IMR-90 (cell line): ENCODE measurements around the gene MYH7B. TPM values are rescaled to one million over a fixed set of nuclear protein-coding genes. Genes with fewer than 3 reads are reported as not detected.
A peak's percentile ranks its signal among the peaks of the same experiment; 100 is the strongest.

Source experiments
- ATAC-seq: fragments of 200-7000 bp; cut with Tn5 transposase; 2 replicates; pipeline ENCODE4 v1.9.1; 2020; ENCODE audit warnings: low read depth, mild to moderate bottlenecking, moderate library complexity
- BruUV-seq: library from RNA; stranded (reverse); fragments of 400-500 nt; replicated peaks from 2 replicates; lab custom pipeline; 2021; lab: Mats Ljungman, UMichigan
- CTCF ChIA-PET: fragments of 300-600 bp; formaldehyde crosslinking; extraction: SDS; loops from one replicate; lab custom pipeline; 2021; ENCODE audit warnings: antibody characterized with exemption; lab: Yijun Ruan, JAX
- POLR2A ChIA-PET: fragments of 300-600 bp; sonication (Branson Sonifier 250); formaldehyde crosslinking; loops from one replicate; lab custom pipeline; 2022; ENCODE audit warnings: antibody characterized with exemption; ENCODE audit not compliant: unreplicated experiment; lab: Charles Lee
- DNase-seq: peaks from one replicate; pipeline ENCODE4 v3.0.0; 2013
- H2AFZ ChIP-seq: replicated peaks from 2 replicates; pipeline ENCODE3; 2013; ENCODE audit warnings: low read length, mild to moderate bottlenecking; ENCODE audit not compliant: poor library complexity
- H2AK5ac ChIP-seq: 2 replicates; pipeline ENCODE4 v1.6.1; 2013; ENCODE audit warnings: low read depth, low read length, inconsistent platforms
- H2AK9ac ChIP-seq: replicated peaks from 2 replicates; pipeline ENCODE3; 2013; ENCODE audit warnings: mild to moderate bottlenecking, low read depth, low read length, moderate library complexity; ENCODE audit not compliant: poor library complexity
- H2BK120ac ChIP-seq: 2 replicates; pipeline ENCODE4 v1.6.1; 2013; ENCODE audit warnings: low read depth, low read length, inconsistent platforms
- H2BK15ac ChIP-seq: 3 replicates; pipeline ENCODE4 v1.6.1; 2013; ENCODE audit warnings: low read depth, low read length, inconsistent platforms
- H2BK20ac ChIP-seq: 2 replicates; pipeline ENCODE4 v1.6.1; 2013; ENCODE audit warnings: low read depth, mild to moderate bottlenecking, inconsistent platforms, low read length, moderate library complexity
- H2BK5ac ChIP-seq: 2 replicates; pipeline ENCODE4 v1.6.1; 2013; ENCODE audit warnings: mild to moderate bottlenecking, low read depth, low read length, inconsistent platforms; ENCODE audit not compliant: poor library complexity, severe bottlenecking
- H3K14ac ChIP-seq: replicated peaks from 2 replicates; pipeline ENCODE4 v1.6.1; 2013; ENCODE audit warnings: low read depth, low read length, inconsistent platforms
- H3K18ac ChIP-seq: 2 replicates; pipeline ENCODE4 v1.6.1; 2013; ENCODE audit warnings: low read depth, low read length, control low read depth
- H3K23ac ChIP-seq: 2 replicates; pipeline ENCODE4 v1.6.1; 2013; ENCODE audit warnings: low read depth, low read length, inconsistent platforms
- H3K27ac ChIP-seq: 2 replicates; pipeline ENCODE4 v1.5.1; 2013; ENCODE audit warnings: mild to moderate bottlenecking, control low read depth, low read length; ENCODE audit not compliant: insufficient read depth
- H3K27me3 ChIP-seq: 2 replicates; pipeline ENCODE4 v1.6.1; 2013; ENCODE audit warnings: low read length; ENCODE audit not compliant: control insufficient read depth, insufficient read depth
- H3K36me3 ChIP-seq: 2 replicates; pipeline ENCODE4 v1.6.1; 2013; ENCODE audit warnings: low read length, mixed read lengths; ENCODE audit not compliant: control insufficient read depth, insufficient read depth
- H3K4ac ChIP-seq: 2 replicates; pipeline ENCODE4 v1.6.1; 2013; ENCODE audit warnings: low read depth, low read length, inconsistent platforms
- H3K4me1 ChIP-seq: 2 replicates; pipeline ENCODE4 v1.6.1; 2013; ENCODE audit warnings: low read length, mixed read lengths; ENCODE audit not compliant: control insufficient read depth, insufficient read depth
- H3K4me2 ChIP-seq: 2 replicates; pipeline ENCODE4 v1.6.1; 2013; ENCODE audit warnings: low read depth, mild to moderate bottlenecking, control low read depth, low read length, moderate library complexity
- H3K4me3 ChIP-seq: 2 replicates; pipeline ENCODE4 v1.5.1; 2013; ENCODE audit warnings: low read depth, mild to moderate bottlenecking, control low read depth, low read length, moderate library complexity; ENCODE audit not compliant: insufficient read depth
- H3K56ac ChIP-seq: 2 replicates; pipeline ENCODE4 v1.6.1; 2013; ENCODE audit warnings: low read length, inconsistent platforms; ENCODE audit not compliant: insufficient read depth; ENCODE audit errors: extremely low read depth
- H3K79me1 ChIP-seq, 2 experiments: 2 replicates each; pipeline ENCODE4 v1.6.1; 2013; ENCODE audit warnings: low read length in 2 of 2, inconsistent platforms in 1 of 2, low read depth in 1 of 2
- H3K9ac ChIP-seq: 2 replicates; pipeline ENCODE4 v1.6.1; 2013; ENCODE audit warnings: low read depth, low read length, control low read depth
- H3K9me1 ChIP-seq: 2 replicates; pipeline ENCODE4 v1.6.1; 2013; ENCODE audit warnings: low read length, inconsistent platforms; ENCODE audit not compliant: insufficient read depth
- H3K9me3 ChIP-seq: 2 replicates; pipeline ENCODE4 v1.6.1; 2013; ENCODE audit warnings: low read length; ENCODE audit not compliant: control insufficient read depth, insufficient read depth
- H4K20me1 ChIP-seq: 2 replicates; pipeline ENCODE4 v1.6.1; 2013; ENCODE audit warnings: low read length, inconsistent platforms; ENCODE audit not compliant: insufficient read depth
- H4K5ac ChIP-seq: 2 replicates; pipeline ENCODE4 v1.6.1; 2013; ENCODE audit warnings: mild to moderate bottlenecking, low read depth, low read length, control low read depth
- H4K8ac ChIP-seq, 2 experiments: 2 replicates each; pipeline ENCODE4 v1.6.1; 2013; ENCODE audit warnings: low read depth in 2 of 2, low read length in 2 of 2, control low read depth in 1 of 2, inconsistent platforms in 1 of 2
- H4K91ac ChIP-seq: 2 replicates; pipeline ENCODE4 v1.6.1; 2013; ENCODE audit warnings: low read depth, low read length, inconsistent platforms; ENCODE audit not compliant: insufficient read depth
- BHLHE40 ChIP-seq: fragments of 150-350 bp; IDR thresholded peaks from 2 replicates; pipeline ENCODE4 v1.6.1; 2016; ENCODE audit warnings: mild to moderate bottlenecking, low read depth, low read length
- CEBPB ChIP-seq: IDR thresholded peaks from 2 replicates; pipeline ENCODE4 v1.6.1; 2012; ENCODE audit warnings: low read depth, low read length, improper control_type of control experiment
- CHD1 ChIP-seq: IDR thresholded peaks from 2 replicates; pipeline ENCODE4 v1.6.1; 2012; ENCODE audit warnings: low read depth, low read length, improper control_type of control experiment
- FOS ChIP-seq: fragments of 150-350 bp; IDR thresholded peaks from 2 replicates; pipeline ENCODE4 v1.6.1; 2016; ENCODE audit warnings: low read depth, low read length
- MAFK ChIP-seq: IDR thresholded peaks from 2 replicates; pipeline ENCODE4 v1.6.1; 2012; ENCODE audit warnings: low read depth, low read length, improper control_type of control experiment
- MAZ ChIP-seq: IDR thresholded peaks from 2 replicates; pipeline ENCODE4 v1.6.1; 2012; ENCODE audit warnings: low read depth, mild to moderate bottlenecking, low read length, improper control_type of control experiment, moderate library complexity, borderline replicate concordance
- MXI1 ChIP-seq: IDR thresholded peaks from 2 replicates; pipeline ENCODE4 v1.6.1; 2012; ENCODE audit warnings: low read depth, mild to moderate bottlenecking, low read length, moderate library complexity, borderline replicate concordance
- NFE2L2 ChIP-seq: fragments of 150-350 bp; IDR thresholded peaks from 2 replicates; pipeline ENCODE4 v1.6.1; 2016; ENCODE audit warnings: low read depth, mild to moderate bottlenecking, low read length
- POLR2A ChIP-seq: IDR thresholded peaks from 2 replicates; pipeline ENCODE4 v1.6.1; 2012; ENCODE audit warnings: mild to moderate bottlenecking, low read depth, low read length
- RAD21 ChIP-seq: IDR thresholded peaks from 2 replicates; pipeline ENCODE4 v1.6.1; 2012; ENCODE audit warnings: low read length, improper control_type of control experiment
- RCOR1 ChIP-seq: IDR thresholded peaks from 2 replicates; pipeline ENCODE4 v1.6.1; 2012; ENCODE audit warnings: mild to moderate bottlenecking, low read length, improper control_type of control experiment; ENCODE audit not compliant: insufficient replicate concordance
- RFX5 ChIP-seq: IDR thresholded peaks from 2 replicates; pipeline ENCODE4 v1.8.0; 2012; ENCODE audit warnings: low read depth, mild to moderate bottlenecking, low read length, moderate library complexity
- SMC3 ChIP-seq: fragments of 150-350 bp; IDR thresholded peaks from 2 replicates; pipeline ENCODE4 v1.6.1; 2016; ENCODE audit warnings: low read depth, mild to moderate bottlenecking, antibody characterized with exemption, low read length, moderate library complexity
- WGBS, 2 experiments: methylation state at CpG; one replicate each; pipeline versions ENCODE4 v1.1.5 to v1.1.7; 2013; ENCODE audit warnings: missing lambda C conversion rate in 2 of 2; ENCODE audit not compliant: insufficient read length in 1 of 2; ENCODE audit errors: extremely low coverage in 2 of 2; 5-methylcytosine and 5-hydroxymethylcytosine counted together
- dilution Hi-C: fragments of 300-500 bp; cut with HindIII; formaldehyde crosslinking; loops from one replicate; pipeline ENCODE4 v1.14.3; 2018; ENCODE audit warnings: low sequenced_read_pairs; ENCODE audit not compliant: unreplicated experiment
- in situ Hi-C: fragments of 300-500 bp; cut with MboI; formaldehyde crosslinking; loops from 3 replicates; pipeline ENCODE4 v1.14.3; 2019; ENCODE audit warnings: low sequenced_read_pairs, inconsistent platforms, mixed read lengths
- intact Hi-C: fragments of 100-400 bp; cut with micrococcal nuclease; formaldehyde crosslinking; loops from 2 replicates; pipeline ENCODE4 v1.10.0; 2022
- polyA plus RNA-seq, 3 experiments: library from polyadenylated mRNA; depleted of rRNA; stranded (reverse); fragments of >200 nt; gene quantifications; 2 replicates each; pipeline ENCODE4 v1.2.3, GENCODE V29; 2012; ENCODE audit warnings: low replicate concordance in 1 of 3
- total RNA-seq: library from RNA; depleted of rRNA; stranded (reverse); fragments of >200 nt; gene quantifications from 2 replicates; pipeline ENCODE4 v1.2.3, GENCODE V29; 2012
- TF ChIP-seq, protein P1 (sequence below): fragments of 150-350 bp; IDR thresholded peaks from 2 replicates; pipeline ENCODE4 v1.6.1; 2017; ENCODE audit warnings: mild to moderate bottlenecking, antibody characterized with exemption, low read length, low read depth
- TF ChIP-seq, protein P2 (sequence below): conservative IDR thresholded peaks from 2 replicates; pipeline ENCODE4 v1.5.1; 2012; ENCODE audit warnings: mild to moderate bottlenecking, low read depth, low read length, improper control_type of control experiment
- TF ChIP-seq, protein P3 (sequence below): fragments of 150-350 bp; IDR thresholded peaks from 2 replicates; pipeline ENCODE4 v1.6.1; 2016; ENCODE audit warnings: low read depth, mild to moderate bottlenecking, low read length, moderate library complexity, borderline replicate concordance

Gene MYH7B
- total and polyA plus RNA-seq, 2 of the 4 experiments (the other 2 are of a cell fraction) = 0.09 TPM; not detected in 1

DNA sequence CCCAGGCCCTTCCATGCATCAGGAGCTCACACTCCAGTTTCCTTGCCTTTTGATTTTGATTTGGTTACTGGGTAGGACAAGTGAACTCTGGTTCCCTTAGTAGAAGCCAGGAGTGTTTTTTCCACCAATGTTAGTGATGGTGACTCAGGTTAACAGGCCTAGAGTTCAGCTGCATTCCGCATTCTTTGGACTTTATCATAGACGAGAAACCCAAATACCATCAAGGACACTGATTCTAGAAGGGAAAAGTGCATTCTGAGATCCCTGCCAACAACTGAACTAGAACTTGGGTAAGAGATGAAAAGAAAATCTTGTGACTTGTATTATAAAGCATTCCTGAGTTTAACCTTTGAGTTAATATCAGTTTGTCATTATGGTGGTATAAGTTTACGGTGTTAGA is 9.0 kb upstream of the MYH7B start:
- Histone ChIP-seq H2AK9ac (no peak overlapping the region), H3K9me3 (no peaks in the 10 kb centered on the region), H3K4me1 (peaks cover 3% of the 10 kb centered on the region), H2BK20ac (no peak overlapping the region), H3K23ac (no peak overlapping the region), H3K18ac (no peak overlapping the region), H4K5ac (no peak overlapping the region), H2AK5ac (peak overlapping the region; percentile 13; the same call in 1 of the 2 replicates), H3K27ac (no peak overlapping the region), H3K9ac (no peak overlapping the region), H2BK15ac (no peak overlapping the region), H2BK120ac (no peak overlapping the region), H3K36me3 (peaks cover 25% of the 10 kb centered on the region), H3K14ac (no peak overlapping the region), H2AFZ (no peak overlapping the region), H4K20me1 (no peaks in the 10 kb centered on the region), H3K27me3 (no peaks in the 10 kb centered on the region), H3K4ac (no peak overlapping the region), H4K8ac (no peak overlapping the region), H3K4me3 (no peak overlapping the region), H2BK5ac (no peak overlapping the region), H3K9me1 (peaks cover 8% of the 10 kb centered on the region), H4K91ac (no peak overlapping the region), H3K56ac (no peak overlapping the region), H3K79me1 (peaks cover 0 to 6% of the 10 kb centered on the region in 2 experiments; a peak in 2 of 4 replicates), H3K4me2 (no peak overlapping the region)
- ATAC-seq (peak; percentile 36), DNase-seq (peak; percentile 59)
- in situ Hi-C loops = no loop called here
- TF ChIP-seq RAD21 (no peak), RCOR1 (no peak), BHLHE40 (no peak), MAZ (no peak), MXI1 (no peak), POLR2A (no peak), SMC3 (no peak), RFX5 (no peak), MAFK (no peak), NFE2L2 (no peak), FOS (no peak), CHD1 (no peak), CEBPB (no peak)
- TF ChIP-seq, protein P1, sequence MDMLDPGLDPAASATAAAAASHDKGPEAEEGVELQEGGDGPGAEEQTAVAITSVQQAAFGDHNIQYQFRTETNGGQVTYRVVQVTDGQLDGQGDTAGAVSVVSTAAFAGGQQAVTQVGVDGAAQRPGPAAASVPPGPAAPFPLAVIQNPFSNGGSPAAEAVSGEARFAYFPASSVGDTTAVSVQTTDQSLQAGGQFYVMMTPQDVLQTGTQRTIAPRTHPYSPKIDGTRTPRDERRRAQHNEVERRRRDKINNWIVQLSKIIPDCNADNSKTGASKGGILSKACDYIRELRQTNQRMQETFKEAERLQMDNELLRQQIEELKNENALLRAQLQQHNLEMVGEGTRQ = no peak
- TF ChIP-seq, protein P2, sequence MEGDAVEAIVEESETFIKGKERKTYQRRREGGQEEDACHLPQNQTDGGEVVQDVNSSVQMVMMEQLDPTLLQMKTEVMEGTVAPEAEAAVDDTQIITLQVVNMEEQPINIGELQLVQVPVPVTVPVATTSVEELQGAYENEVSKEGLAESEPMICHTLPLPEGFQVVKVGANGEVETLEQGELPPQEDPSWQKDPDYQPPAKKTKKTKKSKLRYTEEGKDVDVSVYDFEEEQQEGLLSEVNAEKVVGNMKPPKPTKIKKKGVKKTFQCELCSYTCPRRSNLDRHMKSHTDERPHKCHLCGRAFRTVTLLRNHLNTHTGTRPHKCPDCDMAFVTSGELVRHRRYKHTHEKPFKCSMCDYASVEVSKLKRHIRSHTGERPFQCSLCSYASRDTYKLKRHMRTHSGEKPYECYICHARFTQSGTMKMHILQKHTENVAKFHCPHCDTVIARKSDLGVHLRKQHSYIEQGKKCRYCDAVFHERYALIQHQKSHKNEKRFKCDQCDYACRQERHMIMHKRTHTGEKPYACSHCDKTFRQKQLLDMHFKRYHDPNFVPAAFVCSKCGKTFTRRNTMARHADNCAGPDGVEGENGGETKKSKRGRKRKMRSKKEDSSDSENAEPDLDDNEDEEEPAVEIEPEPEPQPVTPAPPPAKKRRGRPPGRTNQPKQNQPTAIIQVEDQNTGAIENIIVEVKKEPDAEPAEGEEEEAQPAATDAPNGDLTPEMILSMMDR = no peak
- TF ChIP-seq, protein P3, sequence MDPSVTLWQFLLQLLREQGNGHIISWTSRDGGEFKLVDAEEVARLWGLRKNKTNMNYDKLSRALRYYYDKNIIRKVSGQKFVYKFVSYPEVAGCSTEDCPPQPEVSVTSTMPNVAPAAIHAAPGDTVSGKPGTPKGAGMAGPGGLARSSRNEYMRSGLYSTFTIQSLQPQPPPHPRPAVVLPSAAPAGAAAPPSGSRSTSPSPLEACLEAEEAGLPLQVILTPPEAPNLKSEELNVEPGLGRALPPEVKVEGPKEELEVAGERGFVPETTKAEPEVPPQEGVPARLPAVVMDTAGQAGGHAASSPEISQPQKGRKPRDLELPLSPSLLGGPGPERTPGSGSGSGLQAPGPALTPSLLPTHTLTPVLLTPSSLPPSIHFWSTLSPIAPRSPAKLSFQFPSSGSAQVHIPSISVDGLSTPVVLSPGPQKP = no peak
- ChIA-PET POLR2A (no interaction called here), CTCF (no interaction called here)
- intact Hi-C loops = no loop called here
- dilution Hi-C loops = no loop called here
- no CpG with 5 or more reads among the region's 3 CpGs for WGBS, 2 experiments
- BruUV-seq = no TSS peak
